Muscle of arm (tissue), 12 donors: ENCODE data around the gene IFNGR2. TPM values are rescaled to one million over a fixed set of nuclear protein-coding genes. Genes with fewer than 3 reads are reported as not detected.

ENCODE experiments used
- DNase-seq: peaks from one replicate; pipeline ENCODE4 v3.0.0-alpha.2; 2013
- polyA plus RNA-seq, 12 donors: library from polyadenylated mRNA; unstranded; fragments of 120-200 nt; gene quantifications; one replicate each; pipeline ENCODE4 v1.2.1, GENCODE V29; 2013; ENCODE audit not compliant: insufficient read length in 12 of 12

Gene IFNGR2
- polyA plus RNA-seq, 12 donors: 49.3 to 90.4 (median 54.2) TPM; not detected in 1

GRCh38 chr21:33480481-33481103, 77.4 kb downstream of the IFNGR2 start:
- DNase-seq: no peak

DNA sequence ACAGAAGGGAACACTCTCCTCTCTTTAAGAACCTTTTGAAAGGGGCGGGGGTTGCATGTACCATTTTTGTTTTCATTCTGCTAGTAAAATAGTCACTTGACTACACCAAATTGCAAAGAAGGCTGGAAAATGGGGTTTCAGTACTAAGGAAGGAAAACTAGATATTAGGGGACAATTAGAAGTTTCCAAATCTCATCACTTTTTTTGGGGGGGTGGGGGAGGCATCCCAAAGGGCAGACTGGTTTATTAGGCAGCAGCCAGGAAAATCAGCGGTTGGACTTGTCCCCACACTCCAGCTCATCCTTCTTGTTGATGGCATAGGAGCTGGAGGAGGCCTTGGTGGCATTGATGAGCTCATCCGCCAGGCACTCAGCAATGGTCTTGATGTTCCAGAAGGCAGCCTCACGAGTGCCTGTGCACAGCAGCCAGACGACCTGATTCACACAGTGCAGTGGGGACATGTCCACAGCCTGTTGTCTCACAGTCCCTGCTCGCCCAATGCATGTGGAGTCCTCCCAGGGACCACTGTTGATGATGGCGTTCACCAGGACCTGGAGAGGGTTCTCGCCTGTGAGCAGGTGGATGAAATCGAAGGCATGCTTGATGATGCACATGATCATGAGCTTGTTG, 78.2 kb downstream of the IFNGR2 start:
- DNase-seq: no peak

Other genes starting within 250 kb of the IFNGR2 start
- 10 to 100 TPM in 7 of 12 donors, 1 to 10 TPM in 4, not detected in 1; 7.4 to 19.4 (median 12.3) TPM for gene IFNAR2, start 173.5 kb upstream of the IFNGR2 start, polyA plus RNA-seq
- 10 to 100 TPM in 11 of 12 donors, not detected in 1; 13.8 to 29.1 (median 21.0) TPM for gene IL10RB, start 137.0 kb upstream of the IFNGR2 start, polyA plus RNA-seq
- gene IFNAR1, start 78.4 kb upstream of the IFNGR2 start, polyA plus RNA-seq: 10 to 100 TPM in 11 of 12 donors, not detected in 1; 15.3 to 29.6 (median 25.7) TPM
- 10 to 100 TPM in 11 of 12 donors, not detected in 1; 20.0 to 49.1 (median 25.4) TPM for gene TMEM50B, start 76.6 kb downstream of the IFNGR2 start, polyA plus RNA-seq
- 1 to 10 TPM in 10 of 12 donors, not detected in 2; 2.3 to 4.4 (median 3.3) TPM for gene DNAJC28, start 88.3 kb downstream of the IFNGR2 start, polyA plus RNA-seq
- gene GART, start 138.7 kb downstream of the IFNGR2 start, polyA plus RNA-seq: 100 to 1,000 TPM in 1 of 12 donors, 10 to 100 TPM in 10, not detected in 1; 42.7 to 129 (median 57.8) TPM
- gene SON, start 139.6 kb downstream of the IFNGR2 start, polyA plus RNA-seq: 100 to 1,000 TPM in 11 of 12 donors, 10 to 100 TPM in 1; 87.6 to 316 (median 231) TPM
- gene DONSON, start 185.3 kb downstream of the IFNGR2 start, polyA plus RNA-seq: 10 to 100 TPM in 11 of 12 donors, not detected in 1; 19.3 to 34.6 (median 22.9) TPM
- gene CRYZL1, start 238.3 kb downstream of the IFNGR2 start, polyA plus RNA-seq: 10 to 100 TPM in 11 of 12 donors, not detected in 1; 27.8 to 58.8 (median 39.4) TPM
- 10 to 100 TPM in 11 of 12 donors, not detected in 1; 29.8 to 65.1 (median 37.2) TPM for gene ITSN1, start 239.1 kb downstream of the IFNGR2 start, polyA plus RNA-seq